Activated naive CD4-positive, alpha-beta T cell treated with anti-CD3 and anti-CD28 coated beads, Interleukin-2, amount 50 U/mL, for 72 hours (primary cell): Measurements from ENCODE around the gene ADNP. TPM values are rescaled to one million over a fixed set of nuclear protein-coding genes. Genes with fewer than 3 reads are reported as not detected.

Experiments used
- ATAC-seq, 2 donors: fragments of 150-1000 bp; cut with Tn5 transposase; 2 replicates each; pipeline ENCODE4 v1.10.0; 2021; ENCODE audit warnings: mild to moderate bottlenecking in 2 of 2, moderate library complexity in 2 of 2
- DNase-seq, 2 donors: peaks; one replicate each; pipeline ENCODE4 v3.0.0; 2021 to 2022; ENCODE audit warnings: low spot score in 2 of 2
- H3K27ac Mint-ChIP-seq, 2 donors: one replicate each; pipeline ENCODE4 v1.8.0; 2022; ENCODE audit warnings: mild to moderate bottlenecking in 2 of 2, mixed read lengths in 2 of 2
- H3K36me3 Mint-ChIP-seq, 2 donors: one replicate each; pipeline ENCODE4 v1.8.0; 2022; ENCODE audit warnings: mixed read lengths in 2 of 2
- H3K9me3 Mint-ChIP-seq, 2 donors: one replicate each; pipeline ENCODE4 v1.8.0; 2022; ENCODE audit warnings: mixed read lengths in 2 of 2
- total RNA-seq, 2 donors: library from RNA; stranded (reverse); gene quantifications; one replicate each; pipeline ENCODE4 v1.2.3, GENCODE V29; 2022

ADNP gene
- total RNA-seq, 2 donors from 2014 or later: 65.1 to 70.7 TPM

DNA sequence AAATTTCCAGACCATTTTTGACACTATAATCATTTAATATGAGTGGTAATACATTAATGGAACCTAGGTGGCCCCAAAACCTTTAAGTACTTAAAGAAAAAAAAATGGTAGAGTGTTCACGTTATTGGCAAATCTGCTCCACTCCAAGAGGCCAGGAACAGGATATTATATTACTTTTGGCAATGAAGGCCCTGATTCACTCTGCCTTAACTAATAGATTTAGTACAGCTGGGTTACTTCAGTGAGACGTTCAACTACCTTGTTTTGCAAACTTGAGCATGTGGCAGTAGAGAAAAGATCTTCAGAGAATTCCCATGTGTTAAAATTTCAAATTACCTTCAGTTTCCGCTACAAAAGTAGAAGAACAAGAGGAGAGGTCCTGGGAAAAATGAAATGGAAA is 12.8 kb downstream of the ADNP start:
- Mint-ChIP-seq H3K9me3 (no peaks in the 10 kb centered on the region), H3K36me3 (peaks cover 0 to 25% of the 10 kb centered on the region in 2 donors), H3K27ac (no peak overlapping the region)
- ATAC-seq: no peak
- no peak for DNase-seq

DNA sequence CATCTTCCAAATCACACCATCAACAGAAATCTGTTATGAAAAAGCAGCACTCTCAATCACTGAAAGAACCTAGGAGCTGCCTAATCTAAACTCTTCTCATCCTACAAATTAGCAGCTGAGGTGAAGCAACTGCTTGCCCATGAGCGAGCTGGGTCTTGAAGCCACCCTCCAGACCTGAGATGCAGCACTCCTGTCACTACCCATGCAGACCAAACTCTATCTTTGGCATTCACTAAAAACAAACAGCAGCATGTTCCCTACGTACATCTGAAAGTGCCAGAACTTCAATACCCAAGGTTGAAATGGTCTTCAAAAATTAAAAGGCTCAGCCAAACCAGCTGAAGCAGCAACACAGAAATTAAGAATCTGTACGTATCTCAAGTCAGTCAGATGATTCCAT is 14.3 kb downstream of the ADNP start:
- Mint-ChIP-seq H3K9me3 (no peaks in the 10 kb centered on the region), H3K27ac (peak overlapping the region; percentile 29 to 41), H3K36me3 (peaks cover 0 to 18% of the 10 kb centered on the region in 2 donors)
- ATAC-seq (no peak), DNase-seq (no peak)

DNA sequence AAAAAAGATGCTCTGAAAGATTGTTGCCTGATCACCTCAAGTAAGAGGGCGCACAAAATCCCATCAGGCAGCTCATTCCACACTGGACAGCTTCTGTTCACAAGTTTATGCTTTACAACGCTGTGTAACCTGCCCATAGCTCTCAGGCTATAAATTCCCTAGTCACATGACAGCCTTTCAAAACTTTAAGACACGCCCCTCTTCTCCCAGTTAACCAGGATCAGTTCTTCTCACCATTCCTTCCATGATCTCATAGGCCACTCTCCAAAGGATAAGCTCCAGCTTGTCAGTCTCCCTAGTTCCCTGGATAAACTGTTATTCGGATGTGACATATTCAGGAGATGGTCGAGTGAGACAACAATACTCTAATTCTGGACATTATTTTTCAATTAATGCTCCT is 15.0 kb downstream of the ADNP start:
- DNase-seq (no peak), ATAC-seq (no peak)
- no peaks in the 10 kb centered on the region for H3K9me3 Mint-ChIP-seq
- peaks cover 0 to 24% of the 10 kb centered on the region in 2 donors for H3K36me3 Mint-ChIP-seq
- no peak overlapping the region for H3K27ac Mint-ChIP-seq

DNA sequence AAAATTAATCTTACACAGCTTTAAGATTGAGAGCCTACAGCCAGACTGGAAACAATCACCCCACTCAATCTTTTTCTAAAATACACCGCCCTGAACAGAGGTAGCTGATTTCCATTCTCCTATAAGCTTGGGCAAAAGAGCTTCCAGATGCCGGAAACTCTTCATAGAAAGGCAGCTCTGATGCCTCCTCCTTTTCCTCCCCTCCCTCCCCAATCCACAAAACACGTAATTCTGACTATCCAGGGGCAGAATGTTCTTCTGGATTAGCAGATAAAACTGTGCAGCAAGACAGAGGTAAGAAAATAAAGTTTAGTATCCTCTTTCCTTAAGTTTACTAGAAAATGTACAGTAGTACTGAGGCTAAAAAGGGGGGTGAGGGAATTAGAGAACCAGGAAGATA is 15.8 kb downstream of the ADNP start:
- ATAC-seq (no peak), DNase-seq (no peak)
- no peaks in the 10 kb centered on the region for H3K9me3 Mint-ChIP-seq
- no peak overlapping the region for H3K27ac Mint-ChIP-seq
- peaks cover 0 to 27% of the 10 kb centered on the region in 2 donors for H3K36me3 Mint-ChIP-seq

DNA sequence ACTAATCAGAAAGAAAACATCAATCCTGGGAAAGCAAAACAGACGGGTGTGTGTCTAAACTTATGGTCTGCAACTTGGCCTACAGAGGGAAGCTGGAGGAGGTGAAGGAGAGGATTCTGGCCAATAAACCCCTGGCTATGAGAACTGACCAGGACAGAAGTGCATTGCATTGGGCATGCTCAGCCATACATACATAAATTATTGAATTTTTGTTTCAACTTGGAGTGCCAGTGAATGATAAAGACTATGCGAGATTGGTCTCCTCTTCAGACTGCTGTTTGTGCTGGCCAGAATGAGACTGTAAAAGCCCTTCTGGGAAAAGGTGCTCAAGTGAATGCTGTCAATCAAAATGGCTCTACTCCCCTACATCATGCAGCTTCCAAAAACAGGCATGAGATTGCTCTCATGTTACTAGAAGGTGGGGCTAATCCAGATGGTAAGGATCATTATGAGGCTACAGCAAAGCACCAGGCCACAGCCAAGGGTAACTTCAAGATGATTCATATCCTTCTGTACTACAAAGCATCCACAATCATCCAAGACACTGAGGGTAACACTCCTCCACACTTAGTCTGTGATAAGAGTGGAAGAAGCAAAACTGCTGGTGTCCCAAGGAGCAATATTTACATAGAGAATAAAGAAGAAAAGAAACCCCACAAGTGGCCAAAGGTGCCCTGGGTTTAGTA is 17.4 kb downstream of the ADNP start:
- DNase-seq (peak in 1 of 2 donors; percentile 40), ATAC-seq (peak; percentile 94 to 96)
- peaks cover 6 to 31% of the 10 kb centered on the region in 2 donors for H3K36me3 Mint-ChIP-seq
- no peaks in the 10 kb centered on the region for H3K9me3 Mint-ChIP-seq
- peak overlapping the region; percentile 54 to 78 for H3K27ac Mint-ChIP-seq

DNA sequence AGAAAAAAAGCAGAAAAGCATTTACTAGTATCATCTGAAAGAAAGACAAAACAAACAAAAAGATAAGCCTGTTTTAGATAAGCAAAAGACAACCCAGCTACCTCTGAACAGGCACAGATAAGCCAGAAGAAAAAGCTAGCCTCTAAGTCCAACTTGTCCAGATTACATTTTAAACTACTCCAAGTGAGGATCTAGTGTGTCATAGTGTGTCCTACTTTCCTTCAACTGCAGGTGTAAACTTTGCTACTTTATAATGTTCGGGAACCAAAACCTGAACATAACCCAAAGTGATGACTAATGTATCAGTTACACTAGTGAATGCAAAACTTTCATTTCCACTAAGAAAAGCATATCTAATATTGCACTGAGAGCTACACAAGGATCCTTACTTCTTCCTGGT is 19.5 kb downstream of the ADNP start:
- peak; percentile 48 to 72 for ATAC-seq
- H3K9me3 Mint-ChIP-seq: no peaks in the 10 kb centered on the region
- no peak for DNase-seq
- H3K36me3 Mint-ChIP-seq: peaks cover 6 to 34% of the 10 kb centered on the region in 2 donors
- H3K27ac Mint-ChIP-seq: peak overlapping the region; percentile 44 to 82

DNA sequence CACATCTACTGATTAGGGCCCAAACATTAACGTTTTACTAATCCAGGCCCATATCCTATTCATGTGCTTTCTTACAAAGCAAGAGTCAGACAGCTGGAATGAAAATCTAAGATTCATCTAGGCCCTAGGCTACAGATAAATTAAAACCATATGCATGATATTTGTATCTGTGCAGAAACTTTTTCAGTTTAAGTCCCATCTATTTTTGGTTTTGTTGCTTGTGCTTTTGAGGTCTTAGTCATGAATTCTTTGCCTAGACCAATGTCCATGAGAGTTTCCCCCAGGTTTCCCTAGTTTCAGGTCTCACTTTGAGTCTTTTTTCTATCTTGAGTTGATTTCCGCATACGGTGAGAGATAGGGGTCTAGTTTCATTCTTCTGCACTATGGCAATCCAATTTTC is 20.2 kb downstream of the ADNP start:
- ATAC-seq: no peak
- H3K36me3 Mint-ChIP-seq: peaks cover 6 to 34% of the 10 kb centered on the region in 2 donors
- no peaks in the 10 kb centered on the region for H3K9me3 Mint-ChIP-seq
- no peak for DNase-seq
- peak overlapping the region; percentile 44 to 69 for H3K27ac Mint-ChIP-seq

DNA sequence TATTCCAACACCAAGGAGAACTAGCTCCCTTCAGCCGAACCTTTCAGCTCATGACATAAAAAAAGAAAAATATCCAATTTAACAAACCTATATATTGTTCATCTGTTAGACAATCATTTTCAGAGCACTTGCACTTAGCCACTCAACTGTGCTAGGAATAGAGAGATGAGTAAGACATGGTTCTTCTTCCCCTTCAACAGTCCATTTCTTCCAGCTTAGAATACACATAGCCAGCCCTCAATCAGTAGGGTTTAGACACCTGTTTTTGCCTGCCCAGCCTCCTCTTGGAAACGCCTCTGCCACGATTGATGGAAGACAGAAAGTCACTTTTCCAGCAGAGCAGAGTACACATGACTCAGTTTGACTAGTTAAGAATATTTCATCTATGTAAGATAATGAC is 21.8 kb downstream of the ADNP start:
- Mint-ChIP-seq H3K9me3 (no peaks in the 10 kb centered on the region), H3K27ac (peak overlapping the region; percentile 19 to 22), H3K36me3 (peaks cover 6 to 34% of the 10 kb centered on the region in 2 donors)
- no peak for DNase-seq
- ATAC-seq: no peak

DNA sequence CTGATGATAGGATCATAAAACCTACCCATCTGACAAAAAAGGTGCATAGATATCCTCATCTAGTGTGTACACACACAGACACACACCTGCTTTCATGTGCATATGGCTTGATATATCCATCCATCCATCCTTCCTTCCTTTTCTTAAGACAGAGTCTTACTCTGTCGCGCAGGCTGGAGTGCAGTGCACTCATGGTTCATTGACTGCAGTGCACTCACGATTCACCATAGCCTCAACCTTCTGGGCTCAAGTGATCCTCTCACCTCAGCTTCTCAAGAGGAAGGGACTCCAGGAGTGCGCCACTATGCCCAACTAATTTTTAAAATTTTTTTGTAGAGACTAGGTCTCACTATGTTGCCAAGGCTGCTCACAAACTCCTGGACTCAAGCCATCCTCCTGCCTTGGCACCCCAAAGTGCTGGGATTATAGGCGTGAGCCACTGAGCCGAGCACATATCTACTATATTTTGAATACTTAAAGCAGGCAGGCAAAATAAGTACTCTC is 27.1 kb downstream of the ADNP start:
- peaks cover 7 to 20% of the 10 kb centered on the region in 2 donors for H3K36me3 Mint-ChIP-seq
- DNase-seq (no peak), ATAC-seq (no peak)
- H3K27ac Mint-ChIP-seq: peak overlapping the region in 1 of 2 donors; percentile 65
- H3K9me3 Mint-ChIP-seq: no peaks in the 10 kb centered on the region

DNA sequence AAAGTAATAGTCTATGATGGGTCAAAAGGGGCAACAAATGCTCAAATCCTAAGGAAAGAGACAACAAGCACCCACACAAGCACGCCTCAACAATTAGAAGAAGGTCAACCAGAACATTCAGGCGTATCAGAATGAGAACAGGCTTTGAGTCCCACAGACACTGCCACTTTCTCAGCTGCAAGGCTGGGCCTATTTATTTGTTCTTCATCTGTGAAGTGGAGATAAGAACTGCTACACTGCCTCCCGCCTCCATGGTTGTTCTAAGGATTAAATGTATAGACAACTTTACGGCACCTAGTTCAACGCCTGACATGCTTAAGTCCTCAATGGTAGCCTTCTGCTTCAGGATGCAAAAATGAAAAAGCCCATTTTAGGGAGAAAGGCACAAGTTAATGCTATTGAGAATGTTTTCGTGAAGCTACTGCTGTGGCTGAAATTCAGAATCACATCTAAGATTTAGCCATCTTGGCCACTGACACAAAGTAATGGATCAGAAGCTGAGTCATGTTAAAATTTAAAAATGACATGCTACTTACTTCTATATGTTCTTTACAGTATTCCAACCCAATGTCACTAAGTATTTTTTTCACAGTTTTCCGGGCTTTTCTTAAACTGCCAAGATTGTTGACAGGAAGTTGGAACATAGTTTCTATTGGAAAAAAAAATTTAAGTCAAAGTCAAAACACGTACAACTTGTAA is 27.7 kb downstream of the ADNP start:
- no peak for DNase-seq
- no peaks in the 10 kb centered on the region for H3K9me3 Mint-ChIP-seq
- no peak overlapping the region for H3K27ac Mint-ChIP-seq

DNA sequence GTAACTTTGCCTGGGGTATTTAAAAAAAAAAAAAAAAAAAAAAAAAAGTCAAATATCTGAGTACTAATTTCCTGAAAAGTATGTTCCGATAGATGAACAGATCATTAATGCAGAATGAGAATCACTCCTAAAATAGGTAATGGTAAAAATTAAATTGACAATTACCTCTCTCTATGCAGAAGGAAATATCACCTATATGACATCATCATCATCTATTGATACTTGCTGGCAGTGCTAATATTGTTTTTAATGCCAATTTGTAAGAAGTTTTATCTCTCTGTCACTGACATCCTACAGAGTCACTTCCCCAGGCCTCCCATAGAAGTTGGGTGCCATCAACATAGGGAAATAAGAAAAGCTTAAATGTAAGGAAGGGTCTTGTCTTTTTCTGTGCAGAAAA is 29.9 kb downstream of the ADNP start:
- no peak for DNase-seq
- Mint-ChIP-seq H3K9me3 (no peaks in the 10 kb centered on the region), H3K27ac (no peak overlapping the region), H3K36me3 (peaks cover 7 to 28% of the 10 kb centered on the region in 2 donors)
- ATAC-seq: no peak

More for the DNA sequence above, 27.7 kb downstream of the ADNP start:
- H3K36me3 Mint-ChIP-seq: peaks cover 7 to 23% of the 10 kb centered on the region in 2 donors
- no peak for ATAC-seq

DNA sequence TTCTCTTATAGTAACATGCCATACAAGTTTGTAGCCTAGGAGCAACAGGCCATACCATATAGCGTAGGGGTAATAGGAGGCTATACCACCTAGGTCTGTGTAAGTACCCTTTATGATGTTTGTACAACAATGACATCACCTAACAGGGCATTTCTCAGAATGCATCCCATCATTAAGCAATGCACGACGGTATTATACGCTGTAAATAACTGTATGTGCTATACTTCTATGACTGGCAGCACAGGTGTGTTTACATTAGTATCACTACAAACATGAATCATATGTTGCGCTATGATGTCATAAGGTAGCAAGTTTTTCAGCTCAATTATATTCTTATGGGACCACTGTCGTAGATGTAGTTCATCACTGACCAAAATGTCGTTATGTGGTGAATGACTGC is 31.0 kb downstream of the ADNP start:
- ATAC-seq: no peak
- no peak for DNase-seq
- Mint-ChIP-seq H3K9me3 (no peaks in the 10 kb centered on the region), H3K36me3 (peaks cover 7 to 28% of the 10 kb centered on the region in 2 donors), H3K27ac (no peak overlapping the region)

DNA sequence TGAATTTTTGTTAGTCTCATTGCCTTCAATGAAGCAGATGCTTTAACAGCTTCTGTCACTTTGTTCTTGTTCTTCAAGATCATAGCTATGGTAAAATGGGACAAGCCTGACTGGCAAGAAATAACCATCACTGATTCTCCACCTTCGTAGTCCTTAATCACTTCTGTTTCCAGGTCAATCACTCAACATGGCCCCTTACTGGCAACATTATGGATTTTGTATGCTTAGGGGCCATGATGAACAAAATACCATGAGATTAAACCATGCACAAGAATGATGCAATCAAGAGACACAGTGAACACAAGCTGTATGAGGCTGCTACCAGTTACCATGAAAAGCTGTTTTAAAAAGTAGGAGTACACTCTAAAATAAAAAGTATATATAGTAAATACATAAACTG is 32.8 kb downstream of the ADNP start:
- no peaks in the 10 kb centered on the region for H3K9me3 Mint-ChIP-seq
- H3K36me3 Mint-ChIP-seq: peaks cover 16 to 44% of the 10 kb centered on the region in 2 donors
- DNase-seq: no peak
- peak overlapping the region in 1 of 2 donors; percentile 55 for H3K27ac Mint-ChIP-seq
- no peak for ATAC-seq

DNA sequence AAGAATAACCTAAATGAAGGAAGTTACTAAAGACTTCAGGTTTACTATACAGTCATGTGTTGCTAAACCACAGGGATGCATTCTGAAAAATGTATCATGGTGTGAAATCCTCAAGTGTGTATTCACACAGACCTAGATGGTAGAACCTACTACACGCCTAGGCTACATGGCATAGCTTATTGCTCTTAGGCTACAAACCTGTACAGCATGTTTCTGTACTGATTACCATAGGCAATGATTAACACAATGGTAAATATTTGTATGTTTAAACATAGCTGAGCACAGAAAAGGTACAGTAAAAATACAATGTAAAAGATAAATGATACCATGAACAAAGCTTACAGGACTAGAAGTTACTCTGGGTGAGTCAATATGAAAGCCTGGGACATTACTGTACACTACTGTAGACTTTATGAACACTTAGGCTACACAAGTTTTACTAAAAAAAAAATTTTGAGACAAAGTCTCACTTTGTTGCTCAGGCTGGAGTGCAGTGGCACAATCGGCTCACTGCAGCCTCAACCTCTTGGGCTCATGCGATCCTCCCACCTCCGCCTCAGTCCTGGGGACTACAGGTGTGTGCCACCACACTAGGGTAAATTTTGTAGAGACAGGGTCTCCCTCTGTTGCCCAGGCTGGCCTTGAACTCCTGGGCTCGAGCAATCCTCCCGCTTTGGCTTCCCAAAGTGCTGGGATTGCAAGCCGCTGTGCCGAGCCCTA is 36.0 kb downstream of the ADNP start:
- H3K9me3 Mint-ChIP-seq: no peaks in the 10 kb centered on the region
- peak overlapping the region in 1 of 2 donors; percentile 88 for H3K27ac Mint-ChIP-seq
- ATAC-seq (peak; percentile 55 to 84), DNase-seq (no peak)
- peaks cover 31 to 54% of the 10 kb centered on the region in 2 donors for H3K36me3 Mint-ChIP-seq

DNA sequence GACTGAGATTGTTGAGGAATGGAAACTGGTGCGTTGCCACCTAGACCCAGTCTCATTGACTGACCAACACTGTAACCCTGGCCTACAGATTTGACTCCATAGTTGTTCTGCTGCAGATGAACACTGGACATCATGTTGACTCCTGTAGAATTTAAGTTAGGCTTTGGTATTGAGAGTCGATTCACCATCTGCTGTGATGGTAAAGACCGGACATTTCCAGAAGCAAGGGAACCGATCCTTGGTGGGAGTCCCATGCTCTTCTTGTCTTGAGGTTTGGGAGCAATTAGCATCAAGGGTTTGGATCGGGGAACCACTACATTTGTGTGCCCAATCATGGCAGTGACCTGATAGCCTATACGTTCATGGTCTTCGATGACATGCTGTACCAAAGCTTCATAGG is 37.6 kb downstream of the ADNP start:
- no peak for ATAC-seq
- Mint-ChIP-seq H3K27ac (peak overlapping the region in 1 of 2 donors; percentile 83), H3K36me3 (peaks cover 31 to 58% of the 10 kb centered on the region in 2 donors), H3K9me3 (no peaks in the 10 kb centered on the region)
- no peak for DNase-seq

DNA sequence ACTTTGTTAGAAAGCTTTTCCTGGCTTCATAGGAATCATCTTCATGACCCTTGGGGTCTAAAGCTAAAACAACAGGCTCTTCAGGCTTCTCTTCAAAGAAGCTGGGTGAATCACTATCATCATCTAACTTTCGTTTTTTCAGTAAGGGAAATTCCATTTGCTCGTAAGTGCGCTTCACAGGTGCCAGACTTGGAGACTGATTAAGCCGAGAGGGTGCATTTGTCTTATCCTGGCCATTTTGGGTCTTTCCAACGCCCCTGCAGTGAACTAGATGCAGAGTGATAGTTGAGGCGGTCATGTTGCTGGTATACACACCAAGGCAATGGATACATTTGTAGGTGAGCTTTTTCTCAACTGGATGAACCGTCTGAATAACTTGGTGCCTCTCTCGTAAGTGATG is 38.8 kb downstream of the ADNP start:
- H3K36me3 Mint-ChIP-seq: peaks cover 31 to 48% of the 10 kb centered on the region in 2 donors
- peak overlapping the region; percentile 36 to 92 for H3K27ac Mint-ChIP-seq
- H3K9me3 Mint-ChIP-seq: no peaks in the 10 kb centered on the region
- DNase-seq: no peak
- ATAC-seq: peak in 1 of 2 donors; percentile 15

DNA sequence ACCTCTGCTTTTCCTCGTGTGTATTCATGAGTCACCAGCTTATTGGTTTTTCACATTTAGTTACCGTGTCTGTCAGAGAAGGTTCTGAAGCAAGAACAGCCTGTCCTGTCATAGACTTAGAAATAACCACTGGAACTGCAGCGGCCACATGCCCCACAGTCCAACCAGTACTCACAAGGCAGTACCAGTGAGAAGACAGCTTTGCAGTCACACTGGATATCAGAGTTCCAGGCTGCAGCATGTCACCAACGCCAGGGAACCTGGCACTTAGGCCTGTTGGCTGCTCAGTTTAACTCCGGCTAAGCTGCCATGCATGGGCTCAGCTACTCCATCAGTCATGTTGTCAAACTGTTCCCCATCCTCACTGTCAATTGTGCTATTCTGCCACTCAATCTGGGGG is 40.1 kb downstream of the ADNP start:
- peaks cover 31 to 43% of the 10 kb centered on the region in 2 donors for H3K36me3 Mint-ChIP-seq
- peak overlapping the region in 1 of 2 donors; percentile 29 for H3K27ac Mint-ChIP-seq
- no peak for DNase-seq
- no peaks in the 10 kb centered on the region for H3K9me3 Mint-ChIP-seq
- peak in 1 of 2 donors; percentile 28 for ATAC-seq
